Natural killer cell (primary cell): ENCODE results near the gene TBC1D10A. TPM values are rescaled to one million over a fixed set of nuclear protein-coding genes. Genes with fewer than 3 reads are reported as not detected.
A peak's percentile ranks its signal among the peaks of the same experiment; 100 is the strongest.
"Not testable (repeated sequence)": the region's sequence is repeated elsewhere in the genome, so short reads cannot be mapped to it uniquely, and the experiment has no call there.

Experiments used
- ATAC-seq, 3 donors: fragments of 150-1000 bp in 2 of 3; fragments of 200-7000 bp in 1 of 3; cut with Tn5 transposase; 1 replicate in 1 of 3; 2 replicates in 2 of 3; pipeline ENCODE4 v1.10.0; 2021; ENCODE audit warnings: mild to moderate bottlenecking in 2 of 3, moderate library complexity in 2 of 3
- DNase-seq, 2 donors: peaks; one replicate each; pipeline versions ENCODE4 v3.0.0 to v3.0.0-alpha.2; 2013 to 2021; ENCODE audit warnings: mixed read lengths in 1 of 2
- H3K27ac ChIP-seq: one replicate; pipeline ENCODE4 v1.5.1; 2013; ENCODE audit warnings: mild to moderate bottlenecking, low read length
- H3K27me3 ChIP-seq: one replicate; pipeline ENCODE4 v1.6.1; 2013; ENCODE audit warnings: low read length; ENCODE audit not compliant: control insufficient read depth, insufficient read depth
- H3K36me3 ChIP-seq: one replicate; pipeline ENCODE4 v1.6.1; 2013; ENCODE audit warnings: low read length; ENCODE audit not compliant: control insufficient read depth, insufficient read depth
- H3K4me1 ChIP-seq: one replicate; pipeline ENCODE4 v1.6.1; 2013; ENCODE audit warnings: low read length; ENCODE audit not compliant: control insufficient read depth, insufficient read depth
- H3K4me3 ChIP-seq: one replicate; pipeline ENCODE4 v1.5.1; 2013; ENCODE audit warnings: low read length
- H3K9me3 ChIP-seq: one replicate; pipeline ENCODE4 v1.6.1; 2013; ENCODE audit warnings: low read length; ENCODE audit not compliant: control insufficient read depth, insufficient read depth
- H3K27ac Mint-ChIP-seq, 2 donors: one replicate each; pipeline ENCODE4 v1.8.0; 2022; ENCODE audit warnings: mild to moderate bottlenecking in 2 of 2, mixed read lengths in 2 of 2, moderate library complexity in 1 of 2
- H3K27me3 Mint-ChIP-seq, 2 donors: one replicate each; pipeline ENCODE4 v1.8.0; 2022; ENCODE audit warnings: low read depth in 2 of 2, mixed read lengths in 2 of 2
- H3K36me3 Mint-ChIP-seq: one replicate; pipeline ENCODE4 v1.8.0; 2022; ENCODE audit warnings: mixed read lengths
- H3K4me1 Mint-ChIP-seq, 2 donors: one replicate each; pipeline ENCODE4 v1.8.0; 2022; ENCODE audit warnings: mixed read lengths in 2 of 2
- H3K4me3 Mint-ChIP-seq: one replicate; pipeline ENCODE4 v1.8.0; 2022; ENCODE audit warnings: mild to moderate bottlenecking, moderate library complexity, mixed read lengths
- H3K9me3 Mint-ChIP-seq, 2 donors: one replicate each; pipeline ENCODE4 v1.8.0; 2022; ENCODE audit warnings: mixed read lengths in 2 of 2
- WGBS: methylation state at CpG from one replicate; pipeline ENCODE4 v1.1.7; 2013; ENCODE audit warnings: missing lambda C conversion rate; ENCODE audit not compliant: insufficient coverage; 5-methylcytosine and 5-hydroxymethylcytosine counted together
- intact Hi-C: fragments of 100-400 bp; cut with micrococcal nuclease; formaldehyde crosslinking; loops from one replicate; pipeline ENCODE4 v1.14.2; 2022
- total RNA-seq, 4 donors: library from RNA; stranded (reverse); fragments of 120-200 nt in 1 of 4; gene quantifications; one replicate each; pipeline versions ENCODE4 v1.2.3 to v1.2.4, GENCODE V29; 2013 to 2022
- TF ChIP-seq, protein P1 (sequence below): fragments of 200-600 bp; IDR thresholded peaks from one replicate; pipeline ENCODE4 v1.8.0; 2022; ENCODE audit warnings: antibody characterized with exemption

The TBC1D10A gene
- total RNA-seq, 3 donors from 2014 or later (not counting 1 experiment from before 2014, with no cell fraction given) = 38.9 to 48.0 (median 47.9) TPM

DNA sequence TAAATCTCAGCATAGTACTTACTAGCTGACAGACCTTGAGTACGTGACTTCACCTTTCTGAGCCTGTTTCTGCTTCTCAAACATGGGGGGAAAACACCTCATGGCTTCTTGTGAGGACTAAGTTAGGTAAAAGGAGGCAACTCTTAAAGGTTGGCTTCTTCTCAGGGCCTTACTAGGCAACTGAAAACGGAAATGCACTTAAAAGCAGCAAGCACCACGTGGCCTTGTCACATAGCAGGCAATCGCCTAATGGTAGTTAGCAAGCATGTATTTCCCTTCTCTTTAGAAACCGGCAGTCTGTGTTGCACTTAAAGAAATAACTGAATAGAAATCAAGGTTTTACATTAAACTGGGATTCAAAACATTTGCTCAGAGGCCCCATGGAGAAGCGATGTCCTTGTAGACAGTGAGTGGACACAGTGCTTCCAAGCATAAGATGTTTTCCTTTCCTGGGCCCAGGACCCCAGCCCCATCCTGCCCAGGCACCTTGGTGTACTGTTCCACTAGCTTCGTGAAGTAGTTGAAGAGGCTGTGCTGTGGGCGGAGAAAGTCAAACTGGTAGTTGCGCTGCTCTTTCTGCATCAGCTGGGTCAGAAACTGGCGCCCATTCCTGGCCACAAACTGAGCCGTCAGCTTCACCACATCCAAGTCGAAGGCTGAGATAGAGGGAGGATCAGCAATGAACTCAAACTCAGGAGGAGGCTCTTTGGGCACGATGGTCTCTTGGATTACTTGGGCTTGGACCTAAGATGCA, 17.9 kb upstream of the TBC1D10A start:
- H3K27me3 ChIP-seq = no peaks in the 10 kb centered on the region
- peaks cover 91% of the 10 kb centered on the region for H3K36me3 ChIP-seq
- WGBS = 93% methylated on average over 13 of the region's 13 CpGs
- H3K9me3 ChIP-seq = no peaks in the 10 kb centered on the region
- Mint-ChIP-seq H3K4me3 (no peak overlapping the region), H3K4me1 (peaks cover 9 to 17% of the 10 kb centered on the region in 2 donors), H3K27me3 (no peaks in the 10 kb centered on the region), H3K9me3 (no peaks in the 10 kb centered on the region), H3K36me3 (no peaks in the 10 kb centered on the region), H3K27ac (no peak overlapping the region)
- peak in 1 of 2 donors; percentile 38 for DNase-seq
- TF ChIP-seq, protein P1, sequence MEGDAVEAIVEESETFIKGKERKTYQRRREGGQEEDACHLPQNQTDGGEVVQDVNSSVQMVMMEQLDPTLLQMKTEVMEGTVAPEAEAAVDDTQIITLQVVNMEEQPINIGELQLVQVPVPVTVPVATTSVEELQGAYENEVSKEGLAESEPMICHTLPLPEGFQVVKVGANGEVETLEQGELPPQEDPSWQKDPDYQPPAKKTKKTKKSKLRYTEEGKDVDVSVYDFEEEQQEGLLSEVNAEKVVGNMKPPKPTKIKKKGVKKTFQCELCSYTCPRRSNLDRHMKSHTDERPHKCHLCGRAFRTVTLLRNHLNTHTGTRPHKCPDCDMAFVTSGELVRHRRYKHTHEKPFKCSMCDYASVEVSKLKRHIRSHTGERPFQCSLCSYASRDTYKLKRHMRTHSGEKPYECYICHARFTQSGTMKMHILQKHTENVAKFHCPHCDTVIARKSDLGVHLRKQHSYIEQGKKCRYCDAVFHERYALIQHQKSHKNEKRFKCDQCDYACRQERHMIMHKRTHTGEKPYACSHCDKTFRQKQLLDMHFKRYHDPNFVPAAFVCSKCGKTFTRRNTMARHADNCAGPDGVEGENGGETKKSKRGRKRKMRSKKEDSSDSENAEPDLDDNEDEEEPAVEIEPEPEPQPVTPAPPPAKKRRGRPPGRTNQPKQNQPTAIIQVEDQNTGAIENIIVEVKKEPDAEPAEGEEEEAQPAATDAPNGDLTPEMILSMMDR = no peak
- no peak overlapping the region for H3K4me3 ChIP-seq
- no peaks in the 10 kb centered on the region for H3K4me1 ChIP-seq
- H3K27ac ChIP-seq = no peak overlapping the region
- ATAC-seq = no peak
- intact Hi-C loops = no loop called here

DNA sequence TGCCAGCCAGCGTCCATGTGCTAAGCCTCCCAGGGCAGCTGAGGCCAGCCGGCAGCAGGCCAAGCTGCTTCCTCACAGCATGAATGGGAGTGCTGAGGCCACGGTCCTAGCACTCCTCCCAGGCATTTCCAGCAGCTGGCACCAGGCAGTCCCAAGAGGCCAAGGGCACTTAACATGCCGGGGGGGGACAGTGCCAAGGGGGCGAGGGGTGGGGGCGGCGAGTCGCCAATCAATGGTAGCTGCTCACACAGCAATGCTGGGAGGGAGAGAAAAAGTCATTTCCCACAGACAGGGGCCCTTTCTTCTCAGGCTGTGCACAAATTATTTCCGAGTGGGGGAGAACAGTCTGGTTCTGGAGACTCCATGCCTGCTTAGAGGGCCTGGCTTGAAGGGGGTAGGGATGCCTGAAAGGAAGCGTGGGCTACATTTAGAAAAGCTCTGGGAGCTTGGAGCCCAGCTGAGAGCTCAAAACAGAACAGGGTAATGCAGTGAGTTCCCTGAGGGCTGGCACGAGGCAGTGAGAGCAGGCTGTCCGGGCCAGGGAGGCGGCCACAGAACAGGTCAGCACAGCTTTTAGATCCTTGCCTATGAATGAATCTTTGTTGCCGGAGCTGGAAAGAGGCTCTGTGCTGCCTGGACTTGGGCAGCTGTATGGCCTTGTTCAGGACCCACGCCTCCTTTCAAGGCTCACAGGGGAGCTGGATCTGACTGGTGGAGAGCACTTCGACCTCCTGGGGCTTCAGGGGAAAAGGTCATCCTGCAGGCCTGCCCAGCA, 14.4 kb upstream of the TBC1D10A start:
- Mint-ChIP-seq H3K9me3 (no peaks in the 10 kb centered on the region), H3K36me3 (no peaks in the 10 kb centered on the region), H3K27me3 (no peaks in the 10 kb centered on the region), H3K27ac (peak overlapping the region in 1 of 2 donors; percentile 58), H3K4me1 (no peaks in the 10 kb centered on the region), H3K4me3 (no peak overlapping the region)
- Histone ChIP-seq H3K9me3 (no peaks in the 10 kb centered on the region), H3K36me3 (peaks cover 97% of the 10 kb centered on the region), H3K4me3 (no peak overlapping the region), H3K4me1 (no peaks in the 10 kb centered on the region), H3K27me3 (no peaks in the 10 kb centered on the region), H3K27ac (no peak overlapping the region)
- TF ChIP-seq, protein P1 = no peak
- 90% methylated on average over 16 of the region's 16 CpGs for WGBS
- intact Hi-C loops = no loop called here
- ATAC-seq (no peak), DNase-seq (no peak)

DNA sequence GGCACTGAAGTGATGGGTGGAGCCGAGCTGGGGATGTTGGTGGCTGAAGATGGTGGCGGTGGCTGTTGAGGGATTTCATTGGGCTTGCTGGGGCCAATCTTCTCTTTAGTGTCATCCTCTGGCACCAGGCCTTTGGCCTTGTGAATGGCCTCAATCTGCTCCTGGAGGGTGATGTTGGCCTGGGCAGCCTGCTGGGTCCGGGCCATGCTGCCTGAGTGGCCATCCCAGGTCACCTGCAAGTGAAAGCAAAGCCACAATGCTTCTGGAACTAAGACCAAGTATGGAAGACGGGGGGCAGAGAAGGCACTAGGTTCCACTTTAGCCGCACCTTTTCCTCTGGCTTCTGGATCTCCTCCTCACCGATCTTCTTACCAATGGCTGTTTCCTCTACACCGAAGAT, 12.1 kb upstream of the TBC1D10A start:
- no peaks in the 10 kb centered on the region for H3K9me3 Mint-ChIP-seq
- no peaks in the 10 kb centered on the region for H3K4me1 Mint-ChIP-seq
- 98% methylated on average over 7 of the region's 7 CpGs for WGBS

DNA sequence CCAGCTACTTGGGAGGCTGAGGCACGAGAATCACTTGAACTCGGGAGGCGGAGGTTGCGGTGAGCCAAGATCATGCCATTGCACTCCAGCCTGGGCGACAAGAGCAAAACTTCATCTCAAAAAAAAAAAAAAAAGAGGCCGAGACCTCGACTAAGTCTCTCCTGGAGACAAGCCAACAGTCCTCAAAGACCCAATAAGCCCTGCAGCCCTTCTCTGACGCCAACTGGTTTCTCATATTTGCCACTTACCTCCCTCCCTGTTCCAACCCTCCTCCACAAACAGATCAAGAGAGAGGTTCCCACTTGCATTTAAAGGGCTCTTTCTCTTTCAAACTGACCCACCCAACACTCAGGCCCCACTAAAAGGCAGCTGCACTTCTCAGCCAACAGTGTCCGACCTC, 11.6 kb upstream of the TBC1D10A start:
- H3K4me3 Mint-ChIP-seq, H3K9me3 Mint-ChIP-seq, DNase-seq, H3K4me1 Mint-ChIP-seq, H3K9me3 ChIP-seq, H3K36me3 Mint-ChIP-seq, H3K4me1 ChIP-seq, H3K27me3 ChIP-seq, ATAC-seq, H3K4me3 ChIP-seq, H3K27ac ChIP-seq, H3K27me3 Mint-ChIP-seq, H3K27ac Mint-ChIP-seq, intact Hi-C loops: not testable (repeated sequence)
- H3K36me3 ChIP-seq = peaks cover 97% of the 10 kb centered on the region
- WGBS = 91% methylated on average over 9 of the region's 9 CpGs

More for the DNA sequence above, 12.1 kb upstream of the TBC1D10A start:
- H3K4me3 ChIP-seq = no peak overlapping the region
- no peaks in the 10 kb centered on the region for H3K27me3 ChIP-seq
- no peak for DNase-seq
- Mint-ChIP-seq H3K27ac (no peak overlapping the region), H3K4me3 (no peak overlapping the region), H3K27me3 (no peaks in the 10 kb centered on the region), H3K36me3 (no peaks in the 10 kb centered on the region)
- intact Hi-C loops = no loop called here
- peaks cover 97% of the 10 kb centered on the region for H3K36me3 ChIP-seq
- H3K27ac ChIP-seq = no peak overlapping the region
- no peak for ATAC-seq
- no peaks in the 10 kb centered on the region for H3K9me3 ChIP-seq
- TF ChIP-seq, protein P1 = no peak
- H3K4me1 ChIP-seq = no peaks in the 10 kb centered on the region
